NB4 (cell line): Measurements from ENCODE around the gene CELSR1.

Source experiments
- DNase-seq: peaks from one replicate; pipeline ENCODE4 v3.0.0; 2010; ENCODE audit warnings: low read depth
- H3K4me3 ChIP-seq: one replicate; pipeline ENCODE4 v1.5.1; 2011; ENCODE audit warnings: mild to moderate bottlenecking, low read depth, low read length, moderate library complexity
- CTCF ChIP-seq: IDR thresholded peaks from one replicate; pipeline ENCODE4 v1.5.1; 2012; ENCODE audit warnings: low read depth, low read length
- MAX ChIP-seq: IDR thresholded peaks from 2 replicates; pipeline ENCODE4 v1.6.1; 2011; ENCODE audit warnings: low read depth, low read length
- MYC ChIP-seq: IDR thresholded peaks from 2 replicates; pipeline ENCODE4 v1.6.1; 2011; ENCODE audit warnings: low read depth, low read length
- POLR2A ChIP-seq: IDR thresholded peaks from 2 replicates; pipeline ENCODE4 v1.6.1; 2011; ENCODE audit warnings: mild to moderate bottlenecking; ENCODE audit not compliant: insufficient read length; ENCODE audit errors: extremely low read depth

CELSR1 gene

GRCh38 chr22:46458525-46458924, 78.9 kb downstream of the CELSR1 start:
- TF ChIP-seq CTCF (no peak), POLR2A (no peak), MYC (no peak), MAX (no peak)
- no peak for DNase-seq
- H3K4me3 ChIP-seq = no peak overlapping the region

- DNase-seq = no peak
- no peak overlapping the region for H3K4me3 ChIP-seq
- TF ChIP-seq CTCF = no peak
- TF ChIP-seq MAX = no peak
- no peak for TF ChIP-seq POLR2A
- no peak for TF ChIP-seq MYC
Observed at GRCh38 chr22:46457502-46458488, 79.6 kb downstream of the CELSR1 start.

- TF ChIP-seq MAX (no peak), POLR2A (no peak), CTCF (no peak)
- DNase-seq = no peak
- no peak overlapping the region for H3K4me3 ChIP-seq
Observed at GRCh38 chr22:46456818-46457163, 80.6 kb downstream of the CELSR1 start.

GRCh38 chr22:46455446-46455845, 82.0 kb downstream of the CELSR1 start:
- TF ChIP-seq MYC (no peak), MAX (no peak), POLR2A (no peak), CTCF (no peak)
- H3K4me3 ChIP-seq = no peak overlapping the region
- DNase-seq = no peak

- H3K4me3 ChIP-seq = no peak overlapping the region
- TF ChIP-seq POLR2A (no peak), CTCF (no peak), MYC (no peak), MAX (no peak)
- no peak for DNase-seq
Observed at GRCh38 chr22:46454504-46455269, 82.7 kb downstream of the CELSR1 start.
